SK-N-MC (cell line): Measurements from ENCODE around the gene ATCAY.

Experiments used
- DNase-seq: peaks from one replicate; pipeline ENCODE4 v3.0.0-alpha.2; 2011; ENCODE audit warnings: low read depth, low spot score
- H3K27ac ChIP-seq: fragments of 200-600 bp; sonication (generic); 2 replicates; pipeline ENCODE4 v1.5.1; 2016; ENCODE audit warnings: mixed run types
- H3K36me3 ChIP-seq: fragments of 200-600 bp; sonication (generic); 2 replicates; pipeline ENCODE4 v1.6.1; 2017; ENCODE audit warnings: antibody characterized with exemption, low read length, mixed read lengths; ENCODE audit not compliant: insufficient read depth
- H3K4me3 ChIP-seq: fragments of 200-600 bp; sonication (generic); 2 replicates; pipeline ENCODE4 v1.5.1; 2016
- H3K9ac ChIP-seq: fragments of 200-600 bp; sonication (generic); 2 replicates; pipeline ENCODE4 v1.8.0; 2017; ENCODE audit warnings: mixed run types, mixed read lengths; ENCODE audit not compliant: insufficient read length
- H3K9me3 ChIP-seq: fragments of 200-600 bp; sonication (generic); 2 replicates; pipeline ENCODE4 v1.6.1; 2017; ENCODE audit warnings: low read depth, mild to moderate bottlenecking, antibody characterized with exemption, low read length, moderate library complexity, mixed read lengths
- EZH2 ChIP-seq: fragments of 200-600 bp; sonication (generic); IDR thresholded peaks from one replicate; pipeline ENCODE4 v1.6.1; 2017; ENCODE audit warnings: antibody characterized with exemption
- FOXP2 ChIP-seq: optimal IDR thresholded peaks from 2 replicates; pipeline ENCODE3; 2011; ENCODE audit warnings: mild to moderate bottlenecking, moderate library complexity; ENCODE audit not compliant: insufficient read depth; ENCODE audit errors: extremely low read length, control extremely low read depth
- POLR2AphosphoS5 ChIP-seq: IDR thresholded peaks from 2 replicates; pipeline ENCODE4 v1.6.1; 2012; ENCODE audit warnings: mild to moderate bottlenecking, low read depth, low read length, borderline replicate concordance

The ATCAY gene, protein sequence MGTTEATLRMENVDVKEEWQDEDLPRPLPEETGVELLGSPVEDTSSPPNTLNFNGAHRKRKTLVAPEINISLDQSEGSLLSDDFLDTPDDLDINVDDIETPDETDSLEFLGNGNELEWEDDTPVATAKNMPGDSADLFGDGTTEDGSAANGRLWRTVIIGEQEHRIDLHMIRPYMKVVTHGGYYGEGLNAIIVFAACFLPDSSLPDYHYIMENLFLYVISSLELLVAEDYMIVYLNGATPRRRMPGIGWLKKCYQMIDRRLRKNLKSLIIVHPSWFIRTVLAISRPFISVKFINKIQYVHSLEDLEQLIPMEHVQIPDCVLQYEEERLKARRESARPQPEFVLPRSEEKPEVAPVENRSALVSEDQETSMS

GRCh38 chr19:3880471-3881271, at the start of gene ATCAY:
TSS of gene ATCAY (plus strand) at chr19:3880685. CDS start at chr19:3885768, 5,083 bp downstream.
- no peaks in the 10 kb centered on the region for H3K36me3 ChIP-seq
- DNase-seq: no peak
- H3K9ac ChIP-seq: no peak within 1 kb of the TSS
- H3K9me3 ChIP-seq: no peaks in the 10 kb centered on the region
- H3K4me3 ChIP-seq: no peak within 1 kb of the TSS
- H3K27ac ChIP-seq: no peak within 1 kb of the TSS
- TF ChIP-seq POLR2AphosphoS5: no peak
- TF ChIP-seq FOXP2: no peak
- TF ChIP-seq EZH2: no peak

- no peak overlapping the region for H3K27ac ChIP-seq
- no peaks in the 10 kb centered on the region for H3K36me3 ChIP-seq
- no peak overlapping the region for H3K9ac ChIP-seq
- TF ChIP-seq FOXP2 (no peak), POLR2AphosphoS5 (no peak), EZH2 (no peak)
- H3K9me3 ChIP-seq: no peaks in the 10 kb centered on the region
- H3K4me3 ChIP-seq: no peak overlapping the region
- no peak for DNase-seq
Observed at GRCh38 chr19:3831601-3832000, 48.9 kb upstream of the ATCAY start.

DNA sequence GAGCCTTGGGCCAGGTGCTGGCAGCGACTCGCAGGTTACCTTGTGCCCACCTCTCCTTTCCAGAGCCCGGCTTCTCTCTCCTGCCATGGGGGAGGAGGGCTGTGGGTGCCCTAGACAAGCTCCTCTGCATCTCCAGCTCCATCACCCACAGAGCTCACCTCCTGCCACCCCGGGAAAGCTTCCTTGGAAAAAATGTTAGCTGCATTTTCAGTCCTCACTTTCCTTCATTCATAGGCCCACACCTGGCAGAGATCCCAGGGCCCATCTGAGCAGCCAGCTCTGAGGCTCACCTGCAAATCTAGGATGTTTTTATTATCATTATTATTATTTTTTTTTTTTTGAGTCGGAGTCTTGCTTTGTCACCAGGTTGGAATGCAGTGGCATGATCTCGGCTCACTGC, 48.5 kb upstream of the ATCAY start:
- DNase-seq: no peak
- no peaks in the 10 kb centered on the region for H3K36me3 ChIP-seq

GRCh38 chr19:3833578-3834348, 46.7 kb upstream of the ATCAY start:
- H3K9ac ChIP-seq: no peak overlapping the region
- no peak overlapping the region for H3K27ac ChIP-seq
- no peak overlapping the region for H3K4me3 ChIP-seq
- no peaks in the 10 kb centered on the region for H3K9me3 ChIP-seq
- no peak for TF ChIP-seq POLR2AphosphoS5
- no peak for TF ChIP-seq EZH2
- TF ChIP-seq FOXP2: no peak
- no peak for DNase-seq
- H3K36me3 ChIP-seq: no peaks in the 10 kb centered on the region

More for the DNA sequence above, 48.5 kb upstream of the ATCAY start:
- H3K4me3 ChIP-seq: no peak overlapping the region
- H3K9me3 ChIP-seq: no peaks in the 10 kb centered on the region
- no peak for TF ChIP-seq FOXP2
- no peak for TF ChIP-seq POLR2AphosphoS5
- no peak for TF ChIP-seq EZH2
- no peak overlapping the region for H3K27ac ChIP-seq
- no peak overlapping the region for H3K9ac ChIP-seq

DNA sequence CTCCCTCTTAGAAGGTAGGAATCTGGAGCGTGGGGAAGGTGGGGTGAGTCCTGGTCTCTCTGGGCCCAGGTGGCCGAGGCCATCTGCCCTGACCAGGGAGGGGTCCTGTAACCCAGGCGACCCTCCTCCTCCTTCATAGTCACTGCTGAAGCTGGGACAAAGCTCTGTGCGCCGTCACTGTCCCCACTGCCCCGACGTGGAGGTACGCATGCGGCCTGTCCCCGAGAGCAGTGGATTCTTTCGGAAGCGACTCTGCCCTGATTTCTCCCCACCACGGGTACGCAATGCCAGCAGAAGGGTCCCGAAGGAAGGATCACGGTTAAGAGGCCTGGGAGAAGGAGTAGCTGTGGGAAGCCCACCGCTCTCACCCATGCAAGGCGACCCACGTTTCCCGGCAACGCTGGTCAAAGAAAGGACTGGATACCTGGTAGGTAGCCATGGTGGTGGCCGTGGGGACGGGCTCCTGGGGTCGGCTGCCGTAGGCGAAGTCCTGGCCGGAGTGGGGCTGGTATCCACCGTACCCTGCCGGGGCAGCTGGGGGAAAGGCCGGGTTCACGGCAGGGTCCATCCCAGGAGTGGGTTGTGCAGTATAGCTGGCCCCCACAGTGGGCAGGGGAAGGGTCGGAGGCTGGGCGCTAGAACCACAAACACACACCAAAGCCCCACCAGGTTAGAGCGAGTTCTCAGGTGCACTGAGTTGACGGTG, 46.0 kb upstream of the ATCAY start:
- H3K27ac ChIP-seq: no peak overlapping the region
- no peak overlapping the region for H3K4me3 ChIP-seq
- no peak overlapping the region for H3K9ac ChIP-seq
- DNase-seq: no peak
- H3K36me3 ChIP-seq: no peaks in the 10 kb centered on the region
- TF ChIP-seq POLR2AphosphoS5: no peak
- TF ChIP-seq FOXP2: no peak
- TF ChIP-seq EZH2: no peak
- no peaks in the 10 kb centered on the region for H3K9me3 ChIP-seq

DNA sequence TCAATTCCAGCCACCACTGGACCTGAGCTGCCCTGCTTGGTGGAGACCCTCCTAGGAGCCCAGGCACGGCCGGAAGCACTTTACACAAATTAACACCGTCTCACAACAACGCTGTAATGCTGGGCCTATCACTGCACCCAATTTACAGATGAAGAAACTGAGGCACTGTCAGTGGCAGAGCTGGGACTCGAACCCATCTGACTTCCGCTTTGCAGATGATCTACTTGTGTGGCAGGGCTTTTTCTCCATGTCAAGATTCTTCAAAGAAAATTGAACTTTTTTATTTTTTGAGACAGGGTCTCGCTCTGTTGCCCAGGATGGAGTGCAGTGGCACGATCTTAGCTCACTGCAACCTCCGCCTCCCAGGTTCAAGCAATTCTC, 45.4 kb upstream of the ATCAY start:
- no peak overlapping the region for H3K27ac ChIP-seq
- no peaks in the 10 kb centered on the region for H3K9me3 ChIP-seq
- DNase-seq: no peak
- H3K36me3 ChIP-seq: no peaks in the 10 kb centered on the region
- no peak overlapping the region for H3K4me3 ChIP-seq
- H3K9ac ChIP-seq: no peak overlapping the region
- TF ChIP-seq EZH2 (no peak), FOXP2 (no peak), POLR2AphosphoS5 (no peak)

DNA sequence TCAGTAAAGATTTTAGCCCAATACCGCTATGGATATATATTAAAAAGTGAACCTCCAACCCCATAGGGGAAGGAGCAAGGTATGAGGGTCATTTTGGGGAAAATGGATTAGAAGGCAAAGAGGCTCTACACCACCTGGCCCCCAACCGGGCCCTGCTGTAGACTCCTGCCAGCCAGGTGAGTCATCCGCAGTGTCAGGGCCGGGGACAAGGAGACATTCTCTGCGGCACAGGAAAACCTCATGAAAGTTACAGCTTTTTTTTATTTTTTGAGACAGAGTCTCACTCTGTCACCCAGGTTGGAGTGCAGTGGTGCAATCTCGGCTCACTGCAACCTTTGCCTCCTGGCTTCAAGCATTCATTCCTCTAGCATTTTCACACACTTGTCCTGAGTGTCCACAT, 43.6 kb upstream of the ATCAY start:
- Histone ChIP-seq H3K27ac (no peak overlapping the region), H3K9ac (no peak overlapping the region), H3K36me3 (no peaks in the 10 kb centered on the region), H3K4me3 (no peak overlapping the region), H3K9me3 (no peaks in the 10 kb centered on the region)
- no peak for DNase-seq
- TF ChIP-seq EZH2 (no peak), POLR2AphosphoS5 (no peak), FOXP2 (no peak)

DNA sequence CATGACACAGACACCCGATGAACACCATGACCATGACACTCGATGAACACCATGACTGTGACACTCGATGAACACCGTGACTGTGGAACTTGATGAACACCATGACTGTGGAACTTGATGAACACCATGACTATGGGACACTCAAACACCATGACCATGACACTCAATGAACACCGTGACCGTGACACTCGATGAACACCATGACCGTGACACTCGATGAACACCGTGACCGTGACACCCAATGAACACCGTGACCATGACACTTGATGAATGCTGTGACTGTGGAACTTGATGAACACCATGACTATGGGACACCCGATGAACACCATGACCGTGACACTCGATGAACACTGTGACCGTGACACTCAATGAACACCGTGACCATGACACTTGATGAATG, 43.2 kb upstream of the ATCAY start:
- Histone ChIP-seq H3K4me3 (no peak overlapping the region), H3K36me3 (no peaks in the 10 kb centered on the region), H3K9me3 (no peaks in the 10 kb centered on the region), H3K27ac (no peak overlapping the region), H3K9ac (no peak overlapping the region)
- no peak for TF ChIP-seq POLR2AphosphoS5
- no peak for TF ChIP-seq FOXP2
- TF ChIP-seq EZH2: no peak
- DNase-seq: no peak
